Muscle of back (tissue), 11 donors: ENCODE results near the gene CCDC185. TPM values are rescaled to one million over a fixed set of nuclear protein-coding genes. Genes with fewer than 3 reads are reported as not detected.
"Not testable (repeated sequence)": the region's sequence is repeated elsewhere in the genome, so short reads cannot be mapped to it uniquely, and the experiment has no call there.

Experiments used
- DNase-seq, 3 donors: peaks; one replicate each; pipeline versions ENCODE4 v3.0.0 to v3.0.0-alpha.2; 2013
- polyA plus RNA-seq, 10 donors: library from polyadenylated mRNA; unstranded; fragments of 120-200 nt; gene quantifications; one replicate each; pipeline ENCODE4 v1.2.1, GENCODE V29; 2013; ENCODE audit not compliant: insufficient read length in 10 of 10

Gene CCDC185
- polyA plus RNA-seq, 10 donors, result not detected

DNA sequence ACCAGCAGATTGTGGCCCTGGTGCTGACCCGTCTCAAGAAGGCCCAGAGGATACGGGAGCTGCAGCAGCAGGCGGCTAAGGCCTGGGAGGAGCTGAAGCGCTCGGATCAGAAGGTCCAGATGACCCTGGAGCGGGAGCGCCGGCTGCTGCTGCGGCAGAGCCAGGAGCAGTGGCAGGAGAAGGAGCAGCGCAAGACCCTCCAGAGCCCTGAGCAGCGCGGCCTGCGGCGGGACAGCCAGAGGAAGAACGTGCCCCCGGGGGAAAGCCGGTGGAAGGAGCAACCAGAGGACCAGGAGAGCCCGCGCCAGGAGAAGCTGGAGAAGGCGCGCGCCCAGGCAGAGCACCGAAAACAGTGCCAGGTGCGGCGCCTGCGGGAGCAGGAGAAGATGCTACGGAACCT, 1.0 kb downstream of the CCDC185 start:
- DNase-seq, result no peak

- DNase-seq, result no peak
Measured at GRCh38 chr1:223394706-223395105, 1.5 kb downstream of the CCDC185 start.

DNA sequence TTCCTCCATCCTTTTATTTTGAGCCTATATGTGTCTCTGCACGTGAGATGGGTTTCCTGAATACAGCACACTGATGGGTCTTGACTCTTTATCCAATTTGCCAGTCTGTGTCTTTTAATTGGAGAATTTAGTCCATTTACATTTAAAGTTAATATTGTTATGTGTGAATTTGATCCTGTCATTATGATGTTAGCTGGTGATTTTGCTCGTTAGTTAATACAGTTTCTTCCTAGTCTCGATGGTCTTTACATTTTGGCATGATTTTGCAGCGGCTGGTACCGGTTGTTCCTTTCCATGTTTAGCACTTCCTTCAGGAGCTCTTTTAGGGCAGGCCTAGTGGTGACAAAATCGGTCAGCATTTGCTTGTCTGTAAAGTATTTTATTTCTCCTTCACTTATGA, 6.2 kb downstream of the CCDC185 start:
- not testable (repeated sequence) for DNase-seq

DNA sequence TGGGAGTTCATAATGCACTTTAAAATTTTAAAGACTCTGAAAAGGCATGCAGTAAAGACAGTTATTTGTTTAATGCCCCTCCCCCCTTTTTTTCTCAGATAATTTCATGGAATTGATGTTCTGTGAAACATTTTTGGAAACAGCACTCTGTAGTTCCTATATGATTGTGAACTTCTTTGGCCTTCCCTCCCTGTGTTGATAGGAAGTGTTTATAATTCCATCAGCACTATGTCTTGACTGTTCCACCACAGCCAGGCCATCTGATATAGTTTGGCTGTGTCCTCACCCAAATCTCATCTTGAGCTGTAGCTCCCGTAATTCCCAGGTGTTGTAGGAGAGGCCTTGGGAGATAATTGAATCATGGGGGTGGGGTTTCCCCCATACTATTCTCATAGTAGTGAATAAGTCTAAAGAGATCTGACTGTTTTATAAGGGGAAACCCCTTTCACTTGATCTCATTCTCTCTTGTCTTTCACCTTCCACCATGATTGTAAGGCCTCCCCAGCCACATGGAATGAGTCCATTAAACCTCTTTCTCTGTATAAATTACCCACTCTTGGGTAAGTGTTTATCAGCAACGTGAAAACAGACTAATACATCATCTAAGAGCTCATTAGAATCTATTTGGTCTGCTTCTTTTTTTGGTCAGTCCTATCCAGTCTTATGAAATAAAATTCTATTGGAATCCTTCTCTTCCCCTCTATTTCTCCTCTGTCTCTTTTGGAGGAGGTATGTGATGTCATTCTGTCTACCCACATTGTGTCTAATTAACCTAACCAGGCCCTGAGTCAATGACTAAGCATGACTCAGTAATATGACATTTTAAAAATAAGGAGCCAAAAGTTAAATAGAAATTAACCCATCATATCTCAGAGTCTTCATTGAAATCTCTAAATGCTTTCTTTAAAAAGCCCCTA, 8.9 kb downstream of the CCDC185 start:
- peak in 1 of 3 donors; percentile 47 for DNase-seq

DNA sequence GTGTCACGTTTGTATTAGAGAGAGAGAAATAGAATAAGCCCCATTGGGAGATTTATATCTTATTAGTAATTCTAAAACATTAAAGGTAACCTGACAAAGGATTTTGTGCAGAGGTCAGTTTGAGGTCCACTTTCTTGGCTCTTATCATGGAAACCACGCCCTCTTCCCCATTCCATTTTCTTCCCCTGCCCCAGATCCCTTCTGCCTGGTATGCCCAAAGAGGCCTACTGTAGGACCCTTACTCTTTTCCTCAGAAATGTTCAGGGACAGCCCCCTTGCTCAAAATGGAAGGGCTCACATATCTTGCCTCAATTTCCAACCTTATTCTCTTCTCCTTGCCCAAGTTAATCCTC, 9.6 kb downstream of the CCDC185 start:
- DNase-seq, result no peak

DNA sequence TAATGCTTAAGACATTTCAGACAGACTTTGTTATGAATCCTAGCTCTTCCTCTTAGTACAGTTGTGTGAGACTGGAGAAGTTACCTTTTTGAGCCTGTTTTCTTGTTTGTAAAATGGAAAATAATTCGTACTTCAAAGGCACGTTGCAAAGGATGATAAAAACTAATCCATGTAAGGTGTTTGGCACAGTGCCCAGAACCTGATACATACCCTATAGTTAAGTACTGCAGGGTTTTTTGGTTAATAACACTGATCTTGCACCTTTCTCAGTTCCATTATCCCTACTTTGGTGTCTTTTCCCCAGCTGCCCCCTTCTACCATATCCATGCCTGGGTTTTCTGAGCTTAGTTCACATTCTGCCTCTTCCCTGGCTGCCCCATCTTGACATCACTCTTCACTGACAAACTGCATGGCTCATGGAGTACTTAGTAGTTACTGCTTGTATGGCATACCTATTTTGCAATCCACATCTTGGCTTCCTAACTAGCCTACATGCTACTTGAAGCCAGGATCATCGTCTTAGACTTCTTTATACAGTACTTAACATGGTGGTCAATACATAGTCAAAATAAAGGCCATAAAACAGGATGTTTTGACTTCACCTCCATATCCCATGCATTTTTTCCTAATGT, 10.1 kb downstream of the CCDC185 start:
- no peak for DNase-seq

DNA sequence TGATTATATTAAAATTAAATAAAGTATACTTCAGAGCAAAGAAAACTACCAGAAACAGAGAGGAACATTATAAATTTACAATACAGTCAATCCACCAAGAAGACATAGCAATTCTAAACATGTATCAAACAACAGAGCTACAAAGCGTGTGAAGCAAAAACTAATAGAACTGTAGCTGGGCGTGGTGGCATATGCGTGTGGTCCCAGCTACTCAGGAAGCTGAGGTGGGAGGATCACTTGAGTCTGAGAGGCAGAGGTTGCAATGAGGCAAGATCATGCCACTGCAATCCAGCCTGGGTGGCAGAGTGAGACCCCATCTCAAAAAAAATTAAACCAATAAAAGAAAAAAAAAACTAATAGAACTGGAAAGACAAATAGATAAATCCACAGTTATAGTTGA, 12.3 kb downstream of the CCDC185 start:
- no peak for DNase-seq

DNA sequence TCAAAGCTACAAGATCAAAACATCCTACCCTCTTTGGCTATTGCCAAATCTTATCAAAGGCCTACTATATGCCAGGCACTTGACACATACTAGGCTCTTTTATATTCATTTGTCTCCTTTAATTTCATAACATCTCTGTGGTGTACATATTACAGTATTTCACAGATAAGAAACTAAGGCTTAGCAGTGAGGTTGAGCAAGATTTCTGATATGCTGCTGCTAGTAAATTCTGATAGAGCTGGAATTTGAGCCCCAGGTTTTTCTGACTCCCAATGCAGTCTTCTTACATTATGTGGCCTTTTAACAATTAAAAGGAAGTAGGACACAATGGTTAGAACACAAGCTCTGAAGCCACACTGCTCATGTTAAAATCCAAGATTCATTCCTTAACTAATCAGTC, 16.8 kb downstream of the CCDC185 start:
- no peak for DNase-seq

DNA sequence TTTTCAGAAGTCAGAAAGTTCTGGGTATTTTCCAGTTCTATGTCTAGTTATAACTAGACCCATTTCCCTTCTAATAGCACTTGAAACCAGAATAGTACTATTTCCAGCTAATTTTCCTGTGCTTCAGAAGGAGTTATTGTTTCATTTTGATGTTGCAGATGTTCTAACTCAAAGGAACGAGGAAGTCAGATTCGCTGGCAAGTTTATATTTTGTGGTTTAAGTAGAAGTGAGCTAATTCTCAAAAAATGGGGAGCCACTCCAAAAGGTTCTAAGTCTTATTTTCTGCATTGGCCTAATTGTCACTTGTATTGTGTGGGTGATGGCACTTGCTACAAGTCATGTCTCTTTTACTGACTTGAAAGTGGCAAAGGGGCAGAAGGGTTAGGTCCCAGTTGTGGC, 18.1 kb downstream of the CCDC185 start:
- no peak for DNase-seq

- DNase-seq, result no peak
Measured at GRCh38 chr1:223411710-223412109, 18.5 kb downstream of the CCDC185 start.

DNA sequence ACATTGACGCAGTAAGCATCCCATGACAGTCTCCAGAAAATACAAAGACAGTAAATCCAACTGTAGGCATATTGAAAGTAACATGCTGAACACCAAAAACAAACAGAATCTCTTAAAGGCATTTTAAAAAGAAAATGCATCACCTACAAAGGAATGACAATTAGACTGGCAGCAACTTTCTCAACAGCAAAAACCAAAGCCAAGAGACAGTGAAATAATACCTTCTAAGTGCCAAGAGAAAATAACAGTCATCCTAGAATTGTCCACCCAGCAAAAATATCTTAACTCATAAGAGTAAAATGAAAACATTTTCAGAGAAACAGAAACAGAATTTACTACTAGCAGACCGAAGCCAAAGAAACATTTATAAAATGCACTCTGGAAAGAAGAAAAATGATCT, 20.0 kb downstream of the CCDC185 start:
- DNase-seq, result no peak

- no peak for DNase-seq
Measured at GRCh38 chr1:223417444-223417843, 24.2 kb downstream of the CCDC185 start.

DNA sequence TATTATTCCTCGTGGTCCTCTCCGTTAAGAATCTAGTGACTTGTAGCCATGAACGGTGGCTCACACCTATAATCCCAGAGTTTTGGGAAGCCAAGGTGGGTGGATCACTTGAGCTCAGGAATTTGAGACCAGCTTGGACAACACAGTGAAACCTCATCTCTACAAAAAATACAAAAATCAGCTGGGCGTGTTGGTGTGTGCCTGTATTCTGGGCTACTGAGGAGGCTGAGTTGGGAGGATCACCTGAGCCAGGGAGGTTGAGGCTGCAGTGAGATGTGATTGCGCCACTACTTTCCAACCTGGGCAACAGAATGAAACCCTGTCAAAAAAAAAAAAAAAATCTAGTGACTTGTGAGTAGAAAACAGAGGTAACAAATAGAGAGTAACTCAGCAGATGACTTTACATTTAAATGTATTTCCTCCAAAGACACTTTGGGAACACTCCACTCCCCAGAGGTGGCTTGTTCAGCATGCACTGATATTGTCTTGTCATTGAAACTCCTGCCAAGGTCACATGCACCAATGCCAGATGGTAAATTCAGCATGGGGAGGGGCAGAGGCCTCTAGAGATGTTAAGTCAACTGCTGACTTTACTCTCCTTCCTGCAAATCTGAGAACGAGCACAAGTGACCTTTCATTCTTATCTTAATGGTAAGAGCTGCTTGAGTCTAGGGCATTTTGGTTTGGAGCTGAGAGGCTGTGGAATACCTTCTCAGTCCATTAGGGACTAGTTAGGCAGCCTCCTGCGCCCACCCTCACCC, 24.9 kb downstream of the CCDC185 start:
- DNase-seq, result no peak

- DNase-seq, result no peak
Measured at GRCh38 chr1:223419115-223419514, 25.9 kb downstream of the CCDC185 start.

DNA sequence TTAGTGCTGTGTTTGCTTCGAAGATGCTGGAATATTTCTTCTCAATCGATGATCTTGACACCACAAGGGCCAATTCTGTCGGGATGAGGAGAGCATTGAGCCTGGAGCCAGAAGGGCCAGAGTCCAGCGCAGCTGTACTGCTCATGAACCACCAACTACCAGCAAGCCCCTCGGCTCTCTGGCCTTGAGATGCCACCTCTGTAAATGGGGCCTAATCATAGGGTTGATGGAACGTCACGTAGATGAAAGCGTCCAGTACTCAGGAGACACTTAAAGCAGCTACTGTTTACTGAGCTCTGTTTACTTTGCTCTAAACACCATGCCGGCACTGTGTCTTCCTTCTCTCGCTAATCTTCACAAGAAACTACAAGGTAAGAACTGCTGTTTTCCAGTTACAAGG, 26.3 kb downstream of the CCDC185 start:
- no peak for DNase-seq

- no peak for DNase-seq
Measured at GRCh38 chr1:223421025-223421424, 27.8 kb downstream of the CCDC185 start.

GRCh38 chr1:223421676-223422075, 28.5 kb downstream of the CCDC185 start:
- no peak for DNase-seq

GRCh38 chr1:223422911-223423310, 29.7 kb downstream of the CCDC185 start:
- no peak for DNase-seq

DNA sequence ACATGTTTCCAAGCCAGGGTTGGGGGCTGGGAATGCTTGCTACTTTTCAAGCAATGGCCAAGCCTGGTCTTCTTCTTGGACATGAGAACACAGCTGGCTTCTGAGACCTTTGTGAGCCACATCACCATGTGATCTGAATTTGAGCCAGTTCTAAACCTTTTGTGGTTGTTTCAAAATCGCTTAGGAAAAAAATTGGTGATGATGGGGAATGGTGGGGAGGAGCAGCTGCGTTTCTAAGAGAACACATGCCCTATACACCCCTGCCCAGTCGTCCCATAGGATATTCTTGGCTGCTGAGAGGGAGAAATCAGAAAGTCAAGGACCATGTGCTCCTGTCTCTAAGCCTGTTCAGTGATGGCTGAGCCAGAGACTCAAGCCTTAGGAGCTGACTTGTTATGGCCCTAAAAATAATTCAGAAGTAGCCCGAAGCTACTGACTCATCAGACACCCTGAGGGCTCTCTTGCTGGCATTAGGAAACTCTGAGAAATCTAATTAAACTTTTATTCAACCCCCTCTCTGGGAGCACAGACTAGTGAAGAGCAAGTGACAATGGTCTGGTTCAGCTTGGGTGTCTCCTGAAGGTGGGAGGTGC, 30.5 kb downstream of the CCDC185 start:
- no peak for DNase-seq

DNA sequence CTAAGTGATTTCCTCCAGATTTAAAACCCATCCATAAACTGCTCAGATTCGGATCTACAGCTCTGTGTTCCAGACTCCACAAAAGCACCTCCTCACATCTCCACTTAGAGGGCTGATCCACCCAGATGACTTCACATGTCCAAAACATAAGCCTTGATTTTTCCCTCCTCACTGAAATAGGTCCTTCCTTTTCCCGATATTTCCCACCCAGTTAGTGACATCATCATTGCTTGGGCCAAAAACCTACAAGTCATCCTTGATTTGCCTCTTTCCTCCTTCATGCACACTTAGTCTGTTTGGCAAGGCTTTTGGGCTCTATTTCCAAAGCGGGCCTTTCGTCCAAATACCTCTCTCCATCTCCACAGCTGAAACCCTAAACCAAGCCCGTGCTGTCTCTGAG, 32.3 kb downstream of the CCDC185 start:
- DNase-seq, result peak in 2 of 3 donors; percentile 30 to 38

DNA sequence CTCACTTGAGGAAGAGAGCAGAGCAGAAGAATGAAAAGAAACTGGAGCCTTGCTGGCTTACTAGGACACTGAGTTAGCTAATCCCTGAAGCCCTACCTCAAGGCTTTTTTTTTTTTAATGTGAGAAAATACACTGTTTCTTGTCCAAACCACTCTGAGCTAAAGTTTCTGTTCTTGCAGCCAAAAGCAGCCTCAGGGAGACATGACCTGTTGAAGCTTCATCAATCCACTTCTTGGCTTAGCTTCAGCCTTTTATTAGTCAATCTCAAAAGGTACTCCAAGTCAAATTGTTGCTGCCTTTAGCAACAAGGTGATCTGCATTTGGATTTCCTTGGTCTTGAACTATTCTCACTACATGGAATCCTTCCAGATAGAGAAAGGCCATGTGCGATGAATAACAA, 33.7 kb downstream of the CCDC185 start:
- no peak for DNase-seq

- DNase-seq, result peak in 1 of 3 donors; percentile 20
Measured at GRCh38 chr1:223429313-223429731, 36.1 kb downstream of the CCDC185 start.
